GM12878 (cell line): ENCODE results near the gene NCF1. TPM values are rescaled to one million over a fixed set of nuclear protein-coding genes. Genes with fewer than 3 reads are reported as not detected.
"Not testable (repeated sequence)": the region's sequence is repeated elsewhere in the genome, so short reads cannot be mapped to it uniquely, and the experiment has no call there.

Experiments
- ATAC-seq: fragments of 200-7000 bp; cut with Tn5 transposase; 3 replicates; pipeline ENCODE4 v1.9.1; 2020; ENCODE audit warnings: mild to moderate bottlenecking, moderate library complexity
- BruUV-seq: library from RNA; stranded (reverse); fragments of 400-500 nt; replicated peaks from 2 replicates; lab custom pipeline; 2021; lab: Mats Ljungman, UMichigan
- CTCF ChIA-PET: fragments of 300-600 bp; sonication (Branson Sonifier 250); formaldehyde crosslinking; extraction: SDS; loops from one replicate; lab custom pipeline; 2021; ENCODE audit warnings: inconsistent platforms; lab: Yijun Ruan, JAX
- POLR2A ChIA-PET: fragments of 350-600 bp; formaldehyde crosslinking; extraction: SDS; loops from one replicate; lab custom pipeline; 2021; ENCODE audit warnings: inconsistent platforms; lab: Charles Lee
- RAD21 ChIA-PET: fragments of 300-600 bp; sonication (Branson Sonifier 250); formaldehyde crosslinking; loops from one replicate; lab custom pipeline; 2023; ENCODE audit warnings: antibody characterized with exemption; ENCODE audit not compliant: unreplicated experiment; lab: Charles Lee
- SMC1A ChIA-PET: fragments of 300-600 bp; sonication (Branson Sonifier 250); formaldehyde crosslinking; loops from one replicate; lab custom pipeline; 2023; ENCODE audit not compliant: unreplicated experiment, uncharacterized antibody; lab: Charles Lee
- DNase-seq: peaks from one replicate; pipeline ENCODE4 v3.0.0-alpha.2; 2011; ENCODE audit warnings: low read depth, low spot score
- FAIRE-seq: peaks from 3 replicates; lab custom pipeline; 2011; peaks lifted over from hg19 to GRCh38; lab: Jason Lieb, UNC
- H2AFZ ChIP-seq: 2 replicates; pipeline ENCODE4 v1.6.0; 2011; ENCODE audit warnings: low read depth, low read length, control low read depth; ENCODE audit not compliant: control insufficient read depth
- H3K27ac ChIP-seq: 2 replicates; pipeline ENCODE4 v1.5.1; 2011; ENCODE audit warnings: control low read depth; ENCODE audit not compliant: control insufficient read depth, insufficient read depth
- H3K27me3 ChIP-seq, 2 experiments: replicated peaks in 1 of 2; 2 replicates each; pipeline versions ENCODE4 v1.6.0 to v1.6.1; 2011; ENCODE audit warnings: low read length in 1 of 2; ENCODE audit not compliant: control insufficient read depth in 2 of 2, insufficient read depth in 2 of 2
- H3K36me3 ChIP-seq, 2 experiments: 2 replicates each; pipeline ENCODE4 v1.5.1; 2011; ENCODE audit warnings: low read length in 1 of 2; ENCODE audit not compliant: control insufficient read depth in 2 of 2, insufficient read depth in 2 of 2
- H3K4me1 ChIP-seq: 2 replicates; pipeline ENCODE4 v1.6.1; 2011; ENCODE audit warnings: mild to moderate bottlenecking, low read length, moderate library complexity, mixed read lengths; ENCODE audit not compliant: control insufficient read depth, insufficient read depth
- H3K4me2 ChIP-seq: 2 replicates; pipeline ENCODE4 v1.6.0; 2011; ENCODE audit warnings: control low read depth; ENCODE audit not compliant: control insufficient read depth, insufficient read depth
- H3K4me3 ChIP-seq: fragments of 200-600 bp; sonication (generic); 2 replicates; pipeline ENCODE4 v1.5.1; 2016
- H3K79me2 ChIP-seq: 2 replicates; pipeline ENCODE4 v1.6.0; 2011; ENCODE audit warnings: low read length; ENCODE audit not compliant: control insufficient read depth, insufficient read depth
- H3K9ac ChIP-seq: 2 replicates; pipeline ENCODE4 v1.8.0; 2011; ENCODE audit warnings: low read length, control low read depth, mixed read lengths; ENCODE audit not compliant: control insufficient read depth, insufficient read depth
- H3K9me3 ChIP-seq: replicated peaks from 3 replicates; pipeline ENCODE4 v1.5.1; 2011; ENCODE audit warnings: mild to moderate bottlenecking, low read length; ENCODE audit not compliant: control insufficient read depth, insufficient read depth
- H4K20me1 ChIP-seq: 2 replicates; pipeline ENCODE4 v1.6.0; 2011; ENCODE audit not compliant: control insufficient read depth, insufficient read depth
- WGBS: methylation state at CpG from one replicate; pipeline ENCODE4 v1.1.6; 2016; ENCODE audit warnings: low lambda C conversion rate; ENCODE audit not compliant: insufficient replicate concordance, insufficient coverage; ENCODE audit errors: missing lambda C conversion rate; 5-methylcytosine and 5-hydroxymethylcytosine counted together
- in situ Hi-C: fragments of 300-500 bp; cut with MboI; formaldehyde crosslinking; loops from 9 replicates; pipeline ENCODE4 v1.14.3; 2018; ENCODE audit warnings: mixed read lengths
- intact Hi-C: fragments of 100-400 bp; cut with micrococcal nuclease; formaldehyde crosslinking; loops from one replicate; pipeline ENCODE4 v1.14.2; 2022; ENCODE audit not compliant: unreplicated experiment
- polyA plus RNA-seq, 11 experiments: library from polyadenylated mRNA; depleted of rRNA in 4 of 11; unstranded in 6 of 11; stranded (reverse) in 5 of 11; fragments of >200 nt; fragmentation: Nextera tagmentation in 4 of 11; fragmentation: Illumina TruSeq in 1 of 11; extraction: Ambion mirVana in 4 of 11; extraction: Trizol in 1 of 11; gene quantifications; 1 replicate in 1 of 11; 2 replicates in 10 of 11; pipeline versions ENCODE4 v1.2.1 to v1.2.3, GENCODE V29; 2011 to 2016; ENCODE audit warnings: inconsistent platforms in 2 of 11, missing spikeins in 2 of 11, low read depth in 1 of 11
- total RNA-seq, 4 experiments: library from RNA; depleted of rRNA in 3 of 4; stranded (reverse); fragments of >200 nt in 3 of 4; fragmentation: Illumina TruSeq in 1 of 4; extraction: Trizol in 1 of 4; gene quantifications; 2 replicates each; pipeline versions ENCODE4 v1.2.1 to v1.2.3, GENCODE V29; 2013 to 2021

The NCF1 gene
- total and polyA plus RNA-seq, 10 of the 15 experiments (the other 5 are each of a cell fraction or from before 2014, with no cell fraction given): 2.8 to 230 (median 134) TPM

DNA sequence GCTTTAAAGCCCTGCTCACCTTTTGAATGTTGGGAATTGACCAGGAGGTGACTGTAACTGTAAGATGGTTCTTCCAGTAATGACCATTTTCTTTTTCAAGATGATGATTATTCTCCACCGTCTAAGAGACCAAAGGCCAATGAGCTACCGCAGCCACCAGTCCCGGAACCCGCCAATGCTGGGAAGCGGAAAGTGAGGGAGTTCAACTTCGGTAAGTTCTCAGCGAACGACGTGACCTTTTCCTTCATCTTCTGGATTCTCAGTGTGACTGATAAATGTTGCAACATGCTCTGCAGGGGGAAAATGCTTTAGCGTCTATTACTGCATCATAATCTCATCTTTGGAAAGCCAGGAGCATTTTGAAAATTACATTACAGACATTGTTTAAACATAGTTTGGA, 45.1 kb upstream of the NCF1 start:
- H3K27ac ChIP-seq, H3K9ac ChIP-seq, intact Hi-C loops, H2AFZ ChIP-seq, RAD21 ChIA-PET, FAIRE-seq, CTCF ChIA-PET, H3K9me3 ChIP-seq, H3K4me1 ChIP-seq, POLR2A ChIA-PET, H3K4me2 ChIP-seq, H3K36me3 ChIP-seq, H4K20me1 ChIP-seq, H3K79me2 ChIP-seq, ATAC-seq, H3K4me3 ChIP-seq, DNase-seq, SMC1A ChIA-PET, BruUV-seq, in situ Hi-C loops, H3K27me3 ChIP-seq: not testable (repeated sequence)
- WGBS: no CpG with 5 or more reads among the region's 10 CpGs

DNA sequence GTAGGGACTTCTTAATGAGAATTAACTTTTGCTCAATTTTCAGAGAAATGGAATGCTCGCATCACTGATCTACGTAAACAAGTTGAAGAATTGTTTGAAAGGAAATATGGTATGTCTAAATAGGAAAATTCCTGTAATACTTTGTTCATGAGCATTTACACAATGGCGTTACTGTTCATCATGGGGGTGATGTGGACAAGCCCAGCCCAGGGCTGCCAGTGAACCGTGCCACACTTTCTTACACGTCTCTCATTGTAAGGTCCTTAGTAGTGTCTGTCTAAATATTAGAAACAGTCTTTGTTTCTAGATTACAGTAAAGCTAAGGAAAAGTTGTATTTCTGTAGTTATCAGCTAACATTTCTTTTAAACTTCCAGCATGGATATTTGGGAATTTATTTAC, 43.6 kb upstream of the NCF1 start:
- CTCF ChIA-PET, H3K79me2 ChIP-seq, H3K9me3 ChIP-seq, H3K4me1 ChIP-seq, ATAC-seq, H3K36me3 ChIP-seq, H3K9ac ChIP-seq, H3K27ac ChIP-seq, H4K20me1 ChIP-seq, in situ Hi-C loops, DNase-seq, FAIRE-seq, BruUV-seq, H3K4me2 ChIP-seq, H3K4me3 ChIP-seq, intact Hi-C loops, SMC1A ChIA-PET, H2AFZ ChIP-seq, H3K27me3 ChIP-seq: not testable (repeated sequence)
- WGBS: no CpG with 5 or more reads among the region's 5 CpGs
- ChIA-PET POLR2A (interaction anchor here (0.6 to 0.7 kb wide), 2 partner anchors 75 to 310 kb away, joined by 6 to 7 read pairs; no protein-coding TSS in a partner anchor), RAD21 (interaction anchor here (0.7 kb wide), 1 partner anchor 17 kb away, joined by 6 read pairs; no protein-coding TSS in a partner anchor)

DNA sequence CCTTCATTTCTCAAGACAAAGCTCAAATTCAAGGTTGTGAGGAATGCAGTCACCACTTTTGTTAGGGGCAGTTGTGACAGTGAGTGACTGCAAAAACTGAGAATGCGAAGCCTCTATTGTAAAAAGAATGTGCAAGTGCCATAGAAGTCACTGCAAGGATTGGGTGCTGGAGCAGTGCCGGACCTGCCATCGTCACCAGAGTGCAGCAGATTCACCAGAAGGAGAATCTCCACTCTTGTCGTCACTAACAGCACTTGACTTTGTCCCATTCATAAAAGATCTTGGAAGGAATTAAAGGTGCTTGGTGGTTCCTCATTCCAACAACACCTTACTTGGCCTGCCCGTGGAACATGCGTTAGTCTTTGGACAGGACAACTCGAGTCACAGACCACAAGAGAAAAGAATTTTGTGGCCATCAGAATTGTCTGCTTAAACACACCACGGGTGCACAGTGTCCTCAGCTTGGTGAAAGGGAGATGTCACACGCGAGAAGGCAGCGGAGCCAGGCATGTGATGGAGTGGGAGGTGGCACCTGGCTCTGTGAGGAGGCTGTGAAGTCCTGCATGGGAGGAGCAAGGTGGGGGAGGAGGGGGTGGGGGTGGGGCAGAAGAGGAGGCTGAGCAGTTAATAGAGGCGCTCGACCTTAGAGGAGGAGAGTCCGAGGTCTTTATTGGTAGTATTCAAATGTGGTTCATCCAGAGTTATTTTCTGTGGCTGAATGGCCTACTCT, 33.7 kb upstream of the NCF1 start:
- H3K9me3 ChIP-seq, H3K9ac ChIP-seq, H2AFZ ChIP-seq, RAD21 ChIA-PET, in situ Hi-C loops, H3K4me3 ChIP-seq, POLR2A ChIA-PET, H3K27me3 ChIP-seq, intact Hi-C loops, H3K79me2 ChIP-seq, H3K4me2 ChIP-seq, H3K4me1 ChIP-seq, SMC1A ChIA-PET, CTCF ChIA-PET, H3K27ac ChIP-seq, H3K36me3 ChIP-seq, H4K20me1 ChIP-seq, DNase-seq, ATAC-seq, FAIRE-seq: not testable (repeated sequence)
- TSS peak; percentile 59 for BruUV-seq
- no CpG with 5 or more reads among the region's 14 CpGs for WGBS

DNA sequence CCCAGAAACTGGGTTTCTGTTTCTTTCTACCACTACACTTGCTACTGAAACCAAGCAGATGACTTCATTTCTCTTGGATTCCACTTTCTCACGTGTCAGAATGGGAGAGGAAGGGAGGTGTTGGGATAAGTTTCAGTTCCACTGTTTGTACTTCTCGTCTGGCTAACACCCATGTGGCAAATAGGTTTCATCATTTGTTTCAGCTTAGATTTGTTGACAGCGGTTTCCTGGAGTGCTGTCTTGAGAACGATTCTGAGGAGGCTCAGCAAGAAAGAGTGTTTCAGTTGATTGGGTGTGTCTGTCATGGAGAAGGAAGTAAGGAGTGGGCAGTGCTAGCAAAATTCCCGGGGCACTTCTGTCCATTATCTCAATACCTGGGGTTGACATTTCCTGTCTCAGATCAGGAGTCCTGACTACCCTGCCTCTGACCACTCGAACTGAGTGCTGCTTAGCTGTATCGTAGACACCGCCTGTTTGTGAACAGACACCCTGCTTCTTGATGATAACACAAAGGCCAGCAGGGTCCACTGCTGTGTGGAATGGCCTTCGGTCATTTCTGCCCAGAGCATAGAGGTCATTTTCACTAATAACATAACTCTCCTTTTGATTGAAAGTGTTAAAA, 29.8 kb upstream of the NCF1 start:
- in situ Hi-C loops, POLR2A ChIA-PET: not testable (repeated sequence)
- WGBS: no CpG with 5 or more reads among the region's 9 CpGs

More for the DNA sequence above, 29.8 kb upstream of the NCF1 start:
- H4K20me1 ChIP-seq, intact Hi-C loops, H3K79me2 ChIP-seq, H3K4me3 ChIP-seq, H3K9me3 ChIP-seq, H3K4me1 ChIP-seq, CTCF ChIA-PET, RAD21 ChIA-PET, H3K4me2 ChIP-seq, H3K27me3 ChIP-seq, H3K27ac ChIP-seq, BruUV-seq, H3K9ac ChIP-seq, SMC1A ChIA-PET, H2AFZ ChIP-seq, FAIRE-seq, DNase-seq, H3K36me3 ChIP-seq: not testable (repeated sequence)
- ATAC-seq: peak; percentile 31; the same call in 2 of the 3 replicates
